HG02610 (cell line): ENCODE data around the gene OTOA.
A peak's percentile ranks its signal among the peaks of the same experiment; 100 is the strongest.
"Not testable (repeated sequence)": the region's sequence is repeated elsewhere in the genome, so short reads cannot be mapped to it uniquely, and the experiment has no call there.

Experiments
- ATAC-seq: cut with Tn5 transposase; IDR thresholded peaks from one replicate; pipeline ENCODE4 v1.9.1; 2021; ENCODE audit warnings: mild to moderate bottlenecking, moderate library complexity; ENCODE audit not compliant: unreplicated experiment

OTOA gene

GRCh38 chr16:21667575-21667974 is 3.8 kb downstream of the OTOA start:
- ATAC-seq: no peak

- ATAC-seq: no peak
Measured at GRCh38 chr16:21673469-21673868, 9.7 kb downstream of the OTOA start.

- ATAC-seq: not testable (repeated sequence)
Measured at GRCh38 chr16:21674456-21674855, 10.7 kb downstream of the OTOA start.

GRCh38 chr16:21680714-21681113 is 16.9 kb downstream of the OTOA start:
- ATAC-seq: not testable (repeated sequence)

- no peak for ATAC-seq
Measured at GRCh38 chr16:21683184-21683583, 19.4 kb downstream of the OTOA start.

- no peak for ATAC-seq
Measured at GRCh38 chr16:21684199-21684598, 20.4 kb downstream of the OTOA start.

GRCh38 chr16:21685034-21685455 is 21.3 kb downstream of the OTOA start:
- ATAC-seq: no peak

GRCh38 chr16:21689107-21689506 is 25.3 kb downstream of the OTOA start:
- no peak for ATAC-seq

- not testable (repeated sequence) for ATAC-seq
Measured at GRCh38 chr16:21690967-21691366, 27.2 kb downstream of the OTOA start.

- no peak for ATAC-seq
Measured at GRCh38 chr16:21694609-21695008, 30.8 kb downstream of the OTOA start.

- ATAC-seq: no peak
Measured at GRCh38 chr16:21697032-21697431, 33.3 kb downstream of the OTOA start.

GRCh38 chr16:21698169-21699032 is 34.6 kb downstream of the OTOA start:
- no peak for ATAC-seq

- ATAC-seq: no peak
Measured at GRCh38 chr16:21701271-21701670, 37.5 kb downstream of the OTOA start.

- no peak for ATAC-seq
Measured at GRCh38 chr16:21702276-21702675, 38.5 kb downstream of the OTOA start.

- ATAC-seq: no peak
Measured at GRCh38 chr16:21703156-21703555, 39.4 kb downstream of the OTOA start.

GRCh38 chr16:21703589-21704174 is 39.9 kb downstream of the OTOA start:
- peak; percentile 67 for ATAC-seq

- ATAC-seq: no peak
Measured at GRCh38 chr16:21704266-21704665, 40.5 kb downstream of the OTOA start.

- ATAC-seq: no peak
Measured at GRCh38 chr16:21704733-21705132, 41.0 kb downstream of the OTOA start.

GRCh38 chr16:21708533-21709115 is 44.9 kb downstream of the OTOA start:
- ATAC-seq: no peak

- no peak for ATAC-seq
Measured at GRCh38 chr16:21710938-21711337, 47.2 kb downstream of the OTOA start.

GRCh38 chr16:21713549-21714368 is 50.0 kb downstream of the OTOA start:
- no peak for ATAC-seq
